K562 (cell line): ENCODE measurements around the gene FAM50B. TPM values are rescaled to one million over a fixed set of nuclear protein-coding genes. Genes with fewer than 3 reads are reported as not detected.
A peak's percentile ranks its signal among the peaks of the same experiment; 100 is the strongest.

Experiments
- ATAC-seq: fragments of 200-7000 bp; cut with Tn5 transposase; 3 replicates; pipeline ENCODE4 v1.9.1; 2020; ENCODE audit warnings: moderate library complexity
- BruUV-seq: library from RNA; stranded (reverse); fragments of 400-500 nt; replicated peaks from 2 replicates; lab custom pipeline; 2021; lab: Mats Ljungman, UMichigan
- CTCF ChIA-PET: fragments of 300-600 bp; formaldehyde crosslinking; extraction: SDS; loops from one replicate; lab custom pipeline; 2021; ENCODE audit warnings: low intra/inter-chr PET ratio; lab: Yijun Ruan, JAX
- POLR2A ChIA-PET: fragments of 300-600, 350-650 bp; sonication (Branson Sonifier 250); formaldehyde crosslinking; extraction: SDS; loops from one replicate; lab custom pipeline; 2021; ENCODE audit warnings: antibody characterized with exemption, inconsistent platforms; lab: Yijun Ruan, JAX
- DNase-seq, 4 experiments: peaks; one replicate each; pipeline versions ENCODE4 v3.0.0 to v3.0.0-alpha.2; 2011 to 2018; ENCODE audit warnings: low spot score in 3 of 4, mixed read lengths in 3 of 4; ENCODE audit errors: extremely low read depth in 1 of 4
- FAIRE-seq: peaks from 2 replicates; lab custom pipeline; 2011; peaks lifted over from hg19 to GRCh38; lab: Jason Lieb, UNC
- H2AFZ ChIP-seq: 2 replicates; pipeline ENCODE4 v1.6.0; 2011; ENCODE audit warnings: low read depth, low read length, control low read depth, inconsistent platforms
- H3K27ac ChIP-seq: fragments of 200-600 bp; 3 replicates; pipeline ENCODE4 v1.8.0; 2011; ENCODE audit warnings: low read depth, mild to moderate bottlenecking, control low read depth, inconsistent platforms, low read length, moderate library complexity, mixed read lengths; ENCODE audit errors: extremely low read depth
- H3K27me3 ChIP-seq, 2 experiments: fragments of 300-600 bp in 1 of 2; 2 replicates in 1 of 2; 3 replicates in 1 of 2; pipeline versions ENCODE4 v1.6.0 to v1.8.0; 2011; ENCODE audit warnings: inconsistent platforms in 2 of 2, low read length in 2 of 2, mild to moderate bottlenecking in 1 of 2, mixed read lengths in 1 of 2, moderate library complexity in 1 of 2; ENCODE audit not compliant: control insufficient read depth in 2 of 2, insufficient read depth in 2 of 2
- H3K36me3 ChIP-seq: fragments of 300-600 bp; 3 replicates; pipeline ENCODE4 v1.8.0; 2011; ENCODE audit warnings: mild to moderate bottlenecking, low read length, inconsistent platforms; ENCODE audit not compliant: control insufficient read depth, insufficient read depth
- H3K4me1 ChIP-seq, 2 experiments: fragments of 200-600 bp in 1 of 2; replicated peaks in 1 of 2; 2 replicates in 1 of 2; 3 replicates in 1 of 2; pipeline versions ENCODE4 v1.5.1 to v1.8.0; 2011; ENCODE audit warnings: inconsistent platforms in 2 of 2, low read length in 2 of 2, mild to moderate bottlenecking in 1 of 2, mixed read lengths in 1 of 2, moderate library complexity in 1 of 2; ENCODE audit not compliant: control insufficient read depth in 2 of 2, insufficient read depth in 2 of 2
- H3K4me2 ChIP-seq: 2 replicates; pipeline ENCODE4 v1.6.1; 2011; ENCODE audit warnings: low read length, control low read depth, inconsistent platforms, mixed read lengths; ENCODE audit not compliant: insufficient read depth
- H3K4me3 ChIP-seq: fragments of 200-600 bp; sonication (generic), shearing (Covaris generic); 2 replicates; pipeline ENCODE4 v1.5.1; 2016; ENCODE audit warnings: control low read depth, inconsistent platforms
- H3K79me2 ChIP-seq: fragments of 200-600 bp; 3 replicates; pipeline ENCODE4 v1.8.0; 2011; ENCODE audit warnings: low read length, inconsistent platforms; ENCODE audit not compliant: control insufficient read depth, insufficient read depth
- H3K9ac ChIP-seq, 2 experiments: 2 replicates each; pipeline versions ENCODE4 v1.6.0 to v1.6.1; 2011; ENCODE audit warnings: low read depth in 2 of 2, low read length in 2 of 2, control low read depth in 1 of 2, inconsistent platforms in 1 of 2, mild to moderate bottlenecking in 1 of 2, mixed read lengths in 1 of 2; ENCODE audit not compliant: insufficient read depth in 1 of 2
- H3K9me1 ChIP-seq: one replicate; pipeline ENCODE4 v1.6.0; 2011; ENCODE audit warnings: inconsistent platforms, mild to moderate bottlenecking, low read length, moderate library complexity; ENCODE audit not compliant: control insufficient read depth, insufficient read depth
- H3K9me3 ChIP-seq: replicated peaks from 2 replicates; pipeline ENCODE4 v1.5.1; 2011; ENCODE audit warnings: low read depth, low read length, inconsistent platforms; ENCODE audit not compliant: control insufficient read depth, insufficient read depth
- H4K20me1 ChIP-seq: replicated peaks from 2 replicates; pipeline ENCODE4 v1.6.1; 2011; ENCODE audit warnings: low read length, inconsistent platforms, mixed read lengths; ENCODE audit not compliant: control insufficient read depth, insufficient read depth
- KDM1A ChIP-seq, 2 experiments: fragments of 450-650 bp; IDR thresholded peaks; 2 replicates each; pipeline ENCODE4 v1.6.1; 2016; ENCODE audit warnings: mild to moderate bottlenecking in 2 of 2
- POLR3A ChIP-seq: IDR thresholded peaks from 2 replicates; pipeline ENCODE4 v1.6.1; 2011; ENCODE audit warnings: borderline replicate concordance, mild to moderate bottlenecking, moderate library complexity; ENCODE audit not compliant: insufficient read length, insufficient read depth; ENCODE audit errors: extremely low read depth
- RAD21 ChIP-seq, 2 experiments: fragments of 250-450 bp in 1 of 2; fragments of 450-650 bp in 1 of 2; sonication (Bioruptor Pico) in 1 of 2; formaldehyde crosslinking in 1 of 2; IDR thresholded peaks in 1 of 2; conservative IDR thresholded peaks in 1 of 2; 2 replicates each; pipeline versions ENCODE4 v1.4.0 to v1.8.0; 2020 to 2022; ENCODE audit warnings: mild to moderate bottlenecking in 2 of 2, moderate library complexity in 1 of 2
- SIN3A ChIP-seq, 2 experiments: fragments of 150-350 bp in 1 of 2; IDR thresholded peaks; 2 replicates each; pipeline ENCODE4 v1.6.1; 2011 to 2016; ENCODE audit warnings: borderline replicate concordance in 2 of 2, low read depth in 2 of 2, low read length in 2 of 2, mild to moderate bottlenecking in 2 of 2, moderate library complexity in 2 of 2; ENCODE audit not compliant: control insufficient read depth in 1 of 2
- TBL1XR1 ChIP-seq, 2 experiments: IDR thresholded peaks; 2 replicates each; pipeline ENCODE4 v1.6.1; 2012; ENCODE audit warnings: improper control_type of control experiment in 2 of 2, low read length in 2 of 2, mild to moderate bottlenecking in 1 of 2
- YBX1 ChIP-seq: fragments of 450-650 bp; IDR thresholded peaks from 2 replicates; pipeline ENCODE4 v1.7.1; 2016; ENCODE audit warnings: mild to moderate bottlenecking
- ZHX1 ChIP-seq: fragments of 150-350 bp; conservative IDR thresholded peaks from 2 replicates; pipeline ENCODE4 v1.6.1; 2014; ENCODE audit warnings: low read length
- ZNF408 ChIP-seq: fragments of 250-450 bp; sonication (Bioruptor Pico); IDR thresholded peaks from 2 replicates; pipeline ENCODE4 v1.4.0; 2020; ENCODE audit warnings: low read depth, mild to moderate bottlenecking, moderate library complexity
- WGBS: fragments of 100-300 bp; shearing (Covaris generic); methylation state at CpG from one replicate; pipeline ENCODE4 v1.1.6; 2016; ENCODE audit warnings: low coverage, mixed read lengths; ENCODE audit not compliant: insufficient coverage; ENCODE audit errors: missing lambda C conversion rate; 5-methylcytosine and 5-hydroxymethylcytosine counted together
- in situ Hi-C: fragments of 300-500 bp; cut with MboI; formaldehyde crosslinking; loops from 4 replicates; pipeline ENCODE4 v1.15.0; 2018; ENCODE audit warnings: inconsistent platforms, mixed read lengths
- intact Hi-C: fragments of 100-400 bp; cut with micrococcal nuclease; formaldehyde crosslinking; loops from 2 replicates; pipeline ENCODE4 v1.14.2; 2022
- polyA plus RNA-seq, 8 experiments: library from polyadenylated mRNA; depleted of rRNA in 4 of 8; stranded (reverse) in 5 of 8; unstranded in 3 of 8; fragments of >200 nt; fragmentation: Nextera tagmentation in 2 of 8; fragmentation: Illumina TruSeq in 1 of 8; extraction: Ambion mirVana in 2 of 8; extraction: Trizol in 1 of 8; gene quantifications; 2 replicates each; pipeline versions ENCODE4 v1.2.1 to v1.2.3, GENCODE V29; 2011 to 2014; ENCODE audit warnings: inconsistent platforms in 1 of 8, missing spikeins in 1 of 8
- total RNA-seq, 7 experiments: library from RNA; depleted of rRNA in 6 of 7; stranded (reverse); fragments of >200 nt in 6 of 7; fragmentation: Illumina TruSeq in 2 of 7; extraction: Trizol in 2 of 7; gene quantifications; 2 replicates each; pipeline versions ENCODE4 v1.2.1 to v1.2.3, GENCODE V29; 2011 to 2021; ENCODE audit warnings: low replicate concordance in 1 of 7
- TF ChIP-seq, protein P1 (sequence below), 2 experiments: fragments of 450-650 bp; formaldehyde crosslinking in 1 of 2; IDR thresholded peaks; 2 replicates each; pipeline versions ENCODE4 v1.4.0 to v1.6.1; 2014 to 2020; ENCODE audit warnings: mild to moderate bottlenecking in 2 of 2, borderline replicate concordance in 1 of 2, low read depth in 1 of 2

The FAM50B gene
- total and polyA plus RNA-seq, 9 of the 15 experiments (the other 6 are each of a cell fraction or from before 2014, with no cell fraction given), result 0.09 to 0.16 (median 0.13) TPM; not detected in 6

GRCh38 chr6:3885262-3886036, 36.3 kb downstream of the FAM50B start:
- H3K9me3 ChIP-seq, result no peaks in the 10 kb centered on the region
- no peak overlapping the region for H2AFZ ChIP-seq
- DNase-seq (peak; percentile 26 to 43 (median 34)), ATAC-seq (peak; percentile 88), FAIRE-seq (peak; percentile 75)
- in situ Hi-C loops, result no loop called here
- CTCF ChIA-PET, result interaction anchor here (1.5 kb wide), 1 partner anchor 105 kb away, joined by 3 read pairs; no protein-coding TSS in a partner anchor
- no peaks in the 10 kb centered on the region for H3K36me3 ChIP-seq
- H3K79me2 ChIP-seq, result no peaks in the 10 kb centered on the region
- POLR2A ChIA-PET, result no interaction called here
- no peaks in the 10 kb centered on the region for H3K4me1 ChIP-seq
- no peak overlapping the region for H3K4me3 ChIP-seq
- H3K9ac ChIP-seq, result no peak overlapping the region
- intact Hi-C loops, result loop anchor here (2.0 to 10.0 kb wide), 3 partner anchors 47 to 138 kb away; no protein-coding TSS in a partner anchor
- peaks cover 4% of the 10 kb centered on the region for H3K9me1 ChIP-seq
- peaks cover 20 to 58% of the 10 kb centered on the region in 2 experiments for H3K27me3 ChIP-seq
- H3K4me2 ChIP-seq, result no peak overlapping the region
- H3K27ac ChIP-seq, result no peak overlapping the region
- BruUV-seq, result no TSS peak
- 19% methylated on average over 9 of the region's 9 CpGs for WGBS
- H4K20me1 ChIP-seq, result no peaks in the 10 kb centered on the region
- TF ChIP-seq YBX1 (no peak), ZNF408 (CRISPR knock-in tag) (no peak), TBL1XR1 (IDR thresholded peaks at IDR 0.05; ENCODE audit: low read length in 2 of 2) (no peak), ZHX1 (no peak), KDM1A (IDR thresholded peaks at IDR 0.05) (no peak), POLR3A (no peak), SIN3A (IDR thresholded peaks at IDR 0.05; ENCODE audit: borderline replicate concordance in 2 of 2, control insufficient read depth in 1 of 2, low read depth in 2 of 2, low read length in 2 of 2) (no peak), RAD21 (CRISPR knock-in tag; conservative IDR thresholded peaks at IDR 0.05 in 1 of 2, IDR thresholded peaks at IDR 0.05 in 1 of 2) (peak in 1 of 2 experiments; percentile 66; a peak in 3 of 4 replicates)
- TF ChIP-seq, protein P1, sequence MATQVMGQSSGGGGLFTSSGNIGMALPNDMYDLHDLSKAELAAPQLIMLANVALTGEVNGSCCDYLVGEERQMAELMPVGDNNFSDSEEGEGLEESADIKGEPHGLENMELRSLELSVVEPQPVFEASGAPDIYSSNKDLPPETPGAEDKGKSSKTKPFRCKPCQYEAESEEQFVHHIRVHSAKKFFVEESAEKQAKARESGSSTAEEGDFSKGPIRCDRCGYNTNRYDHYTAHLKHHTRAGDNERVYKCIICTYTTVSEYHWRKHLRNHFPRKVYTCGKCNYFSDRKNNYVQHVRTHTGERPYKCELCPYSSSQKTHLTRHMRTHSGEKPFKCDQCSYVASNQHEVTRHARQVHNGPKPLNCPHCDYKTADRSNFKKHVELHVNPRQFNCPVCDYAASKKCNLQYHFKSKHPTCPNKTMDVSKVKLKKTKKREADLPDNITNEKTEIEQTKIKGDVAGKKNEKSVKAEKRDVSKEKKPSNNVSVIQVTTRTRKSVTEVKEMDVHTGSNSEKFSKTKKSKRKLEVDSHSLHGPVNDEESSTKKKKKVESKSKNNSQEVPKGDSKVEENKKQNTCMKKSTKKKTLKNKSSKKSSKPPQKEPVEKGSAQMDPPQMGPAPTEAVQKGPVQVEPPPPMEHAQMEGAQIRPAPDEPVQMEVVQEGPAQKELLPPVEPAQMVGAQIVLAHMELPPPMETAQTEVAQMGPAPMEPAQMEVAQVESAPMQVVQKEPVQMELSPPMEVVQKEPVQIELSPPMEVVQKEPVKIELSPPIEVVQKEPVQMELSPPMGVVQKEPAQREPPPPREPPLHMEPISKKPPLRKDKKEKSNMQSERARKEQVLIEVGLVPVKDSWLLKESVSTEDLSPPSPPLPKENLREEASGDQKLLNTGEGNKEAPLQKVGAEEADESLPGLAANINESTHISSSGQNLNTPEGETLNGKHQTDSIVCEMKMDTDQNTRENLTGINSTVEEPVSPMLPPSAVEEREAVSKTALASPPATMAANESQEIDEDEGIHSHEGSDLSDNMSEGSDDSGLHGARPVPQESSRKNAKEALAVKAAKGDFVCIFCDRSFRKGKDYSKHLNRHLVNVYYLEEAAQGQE (IDR thresholded peaks at IDR 0.05; ENCODE audit: borderline replicate concordance), result peak; percentile 37; the same call in 1 of the 2 replicates
- TF ChIP-seq, protein P1 (CRISPR knock-in tag; IDR thresholded peaks at IDR 0.05; ENCODE audit: low read depth), result no peak
